ENCODE results near the gene GPS1.

GPS1 gene

GRCh38 chr17:82047379-82047778, 4.3 kb upstream of the GPS1 start:
- DNase-seq = no peak

GRCh38 chr17:82047914-82048570, 3.7 kb upstream of the GPS1 start:
- no peak for DNase-seq

- no peak for DNase-seq
Observed at GRCh38 chr17:82048571-82048971, 3.1 kb upstream of the GPS1 start.

- no peak for DNase-seq
Observed at GRCh38 chr17:82049106-82049505, 2.6 kb upstream of the GPS1 start.

- no peak for DNase-seq
Observed at GRCh38 chr17:82049521-82049971, 2.2 kb upstream of the GPS1 start.

- DNase-seq = no peak
Observed at GRCh38 chr17:82050152-82050760, 1.4 kb upstream of the GPS1 start.

GRCh38 chr17:82050761-82051641, 697 bp upstream of the GPS1 start:
- no peak for DNase-seq

GRCh38 chr17:82052638-82053059, 951 bp downstream of the GPS1 start:
- no peak for DNase-seq

- no peak for DNase-seq
Observed at GRCh38 chr17:82053130-82053529, 1.4 kb downstream of the GPS1 start.

GRCh38 chr17:82053556-82054263, 2.0 kb downstream of the GPS1 start:
- DNase-seq = no peak

- DNase-seq = no peak
Observed at GRCh38 chr17:82054351-82055022, 2.8 kb downstream of the GPS1 start.

GRCh38 chr17:82055023-82055964, 3.6 kb downstream of the GPS1 start:
- no peak for DNase-seq

GRCh38 chr17:82055965-82056728, 4.4 kb downstream of the GPS1 start:
- DNase-seq = no peak

GRCh38 chr17:82056729-82057621, 5.3 kb downstream of the GPS1 start:
- no peak for DNase-seq

GRCh38 chr17:82058230-82058854, 6.6 kb downstream of the GPS1 start:
- DNase-seq = no peak

GRCh38 chr17:82058855-82059249, 7.2 kb downstream of the GPS1 start:
- no peak for DNase-seq

- DNase-seq = no peak
Observed at GRCh38 chr17:82059272-82060000, 7.7 kb downstream of the GPS1 start.

GRCh38 chr17:82060001-82060380, 8.3 kb downstream of the GPS1 start:
- no peak for DNase-seq
